PC-9 (cell line): ENCODE results near the gene TPTE2. TPM values are rescaled to one million over a fixed set of nuclear protein-coding genes. Genes with fewer than 3 reads are reported as not detected.

Source experiments
- BruUV-seq: library from RNA; stranded (reverse); fragments of 400-500 nt; replicated peaks from 2 replicates; lab custom pipeline; 2021; lab: Mats Ljungman, UMichigan
- CTCF ChIA-PET: fragments of 300-600 bp; sonication (Branson Sonifier 250); formaldehyde crosslinking; loops from one replicate; lab custom pipeline; 2022; ENCODE audit warnings: antibody characterized with exemption; lab: Charles Lee
- POLR2A ChIA-PET: fragments of 300-600 bp; sonication (Branson Sonifier 250); formaldehyde crosslinking; loops from one replicate; lab custom pipeline; 2022; ENCODE audit warnings: antibody characterized with exemption; ENCODE audit not compliant: unreplicated experiment; lab: Charles Lee
- DNase-seq, 2 experiments: peaks; one replicate each; pipeline versions ENCODE4 v3.0.0 to v3.0.0-alpha.2; 2015 to 2022; ENCODE audit warnings: mixed read lengths in 1 of 2
- H2AFZ ChIP-seq: fragments of 200-600 bp; sonication (generic); 2 replicates; pipeline ENCODE4 v1.8.1; 2017; ENCODE audit warnings: antibody characterized with exemption
- H3F3A ChIP-seq: fragments of 200-600 bp; sonication (generic); 2 replicates; pipeline ENCODE4 v1.8.1; 2017; ENCODE audit warnings: antibody characterized with exemption, mild to moderate bottlenecking, low read depth; ENCODE audit not compliant: insufficient read depth
- H3K27ac ChIP-seq: fragments of 200-600 bp; sonication (generic); 2 replicates; pipeline ENCODE4 v1.6.1; 2016; ENCODE audit warnings: mixed run types
- H3K27me3 ChIP-seq: fragments of 200-600 bp; sonication (generic); 2 replicates; pipeline ENCODE4 v1.6.1; 2016; ENCODE audit warnings: low read depth, mixed run types; ENCODE audit not compliant: insufficient read depth
- H3K36me3 ChIP-seq: fragments of 200-600 bp; sonication (generic); 2 replicates; pipeline ENCODE4 v1.6.1; 2016; ENCODE audit warnings: low read depth, mixed run types
- H3K4me1 ChIP-seq: fragments of 200-600 bp; sonication (generic); replicated peaks from 2 replicates; pipeline ENCODE4 v1.6.1; 2016; ENCODE audit warnings: mixed run types; ENCODE audit not compliant: insufficient read depth
- H3K4me2 ChIP-seq: fragments of 200-600 bp; sonication (generic); 2 replicates; pipeline ENCODE4 v1.6.1; 2017; ENCODE audit warnings: mixed run types
- H3K4me3 ChIP-seq: fragments of 200-600 bp; sonication (generic); 2 replicates; pipeline ENCODE4 v1.6.1; 2016; ENCODE audit warnings: mixed run types
- H3K79me2 ChIP-seq: fragments of 200-600 bp; sonication (generic); 2 replicates; pipeline ENCODE4 v1.6.1; 2017; ENCODE audit warnings: low read depth, mixed run types
- H3K9me2 ChIP-seq: fragments of 200-600 bp; sonication (generic); 2 replicates; pipeline ENCODE4 v1.8.1; 2017; ENCODE audit warnings: mild to moderate bottlenecking; ENCODE audit not compliant: insufficient read depth
- H3K9me3 ChIP-seq: fragments of 200-600 bp; sonication (generic); 2 replicates; pipeline ENCODE4 v1.8.1; 2016; ENCODE audit warnings: low read depth; ENCODE audit not compliant: insufficient read depth
- H4K20me1 ChIP-seq: fragments of 200-600 bp; sonication (generic); 2 replicates; pipeline ENCODE4 v1.8.1; 2017; ENCODE audit not compliant: insufficient read depth
- EZH2 ChIP-seq: fragments of 200-600 bp; sonication (generic); IDR thresholded peaks from 2 replicates; pipeline ENCODE4 v1.8.0; 2017; ENCODE audit warnings: antibody characterized with exemption, low read depth
- intact Hi-C: fragments of 100-400 bp; cut with micrococcal nuclease; formaldehyde crosslinking; loops from one replicate; pipeline ENCODE4 v1.10.0; 2022; ENCODE audit not compliant: unreplicated experiment
- total RNA-seq: library from RNA; stranded (reverse); gene quantifications from 2 replicates; pipeline ENCODE4 v1.2.3, GENCODE V29; 2021
- TF ChIP-seq, protein P1 (sequence below): fragments of 200-600 bp; sonication (generic); conservative IDR thresholded peaks from 2 replicates; pipeline ENCODE4 v1.6.1; 2017; ENCODE audit warnings: mixed run types, antibody characterized with exemption, mild to moderate bottlenecking, moderate library complexity

Gene TPTE2
- total RNA-seq, 1 experiment from 2014 or later = not detected

DNA sequence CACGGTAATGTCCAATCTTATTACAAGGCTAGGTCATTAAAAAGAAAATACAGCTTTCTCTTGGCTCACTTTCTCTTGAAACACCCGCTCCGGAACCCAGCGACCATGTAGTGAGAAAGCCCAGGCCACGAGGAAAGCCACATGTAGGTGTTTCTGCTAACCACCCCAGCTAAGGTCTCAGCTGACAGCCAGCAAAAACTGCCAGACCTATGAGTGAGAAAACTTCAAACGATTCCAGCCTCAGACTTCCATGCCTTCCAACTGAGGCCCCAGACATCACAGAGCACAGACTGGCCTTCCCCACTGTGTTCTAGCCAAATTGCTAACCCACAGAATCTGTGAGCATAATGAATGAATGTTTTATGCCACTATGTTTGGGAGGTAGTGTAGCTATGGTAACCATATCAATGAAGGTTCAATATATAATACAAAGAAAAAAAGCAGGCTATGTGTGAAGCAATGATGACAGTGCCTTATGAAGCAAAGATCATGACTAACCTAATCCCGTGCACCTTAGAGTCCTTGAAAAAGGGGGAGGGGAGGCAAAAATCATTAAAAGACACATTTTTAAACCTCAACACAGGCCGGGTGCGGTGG is 11.9 kb upstream of the TPTE2 start:
- no peak for TF ChIP-seq EZH2
- TF ChIP-seq, protein P1, sequence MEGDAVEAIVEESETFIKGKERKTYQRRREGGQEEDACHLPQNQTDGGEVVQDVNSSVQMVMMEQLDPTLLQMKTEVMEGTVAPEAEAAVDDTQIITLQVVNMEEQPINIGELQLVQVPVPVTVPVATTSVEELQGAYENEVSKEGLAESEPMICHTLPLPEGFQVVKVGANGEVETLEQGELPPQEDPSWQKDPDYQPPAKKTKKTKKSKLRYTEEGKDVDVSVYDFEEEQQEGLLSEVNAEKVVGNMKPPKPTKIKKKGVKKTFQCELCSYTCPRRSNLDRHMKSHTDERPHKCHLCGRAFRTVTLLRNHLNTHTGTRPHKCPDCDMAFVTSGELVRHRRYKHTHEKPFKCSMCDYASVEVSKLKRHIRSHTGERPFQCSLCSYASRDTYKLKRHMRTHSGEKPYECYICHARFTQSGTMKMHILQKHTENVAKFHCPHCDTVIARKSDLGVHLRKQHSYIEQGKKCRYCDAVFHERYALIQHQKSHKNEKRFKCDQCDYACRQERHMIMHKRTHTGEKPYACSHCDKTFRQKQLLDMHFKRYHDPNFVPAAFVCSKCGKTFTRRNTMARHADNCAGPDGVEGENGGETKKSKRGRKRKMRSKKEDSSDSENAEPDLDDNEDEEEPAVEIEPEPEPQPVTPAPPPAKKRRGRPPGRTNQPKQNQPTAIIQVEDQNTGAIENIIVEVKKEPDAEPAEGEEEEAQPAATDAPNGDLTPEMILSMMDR = no peak
- H3K27ac ChIP-seq = no peak overlapping the region
- peaks cover 18% of the 10 kb centered on the region; the same call in 1 of the 2 replicates for H3K27me3 ChIP-seq
- H3F3A ChIP-seq = no peaks in the 10 kb centered on the region
- H3K79me2 ChIP-seq = no peaks in the 10 kb centered on the region
- no peaks in the 10 kb centered on the region for H3K9me2 ChIP-seq
- H4K20me1 ChIP-seq = no peaks in the 10 kb centered on the region
- BruUV-seq = no TSS peak
- CTCF ChIA-PET = no interaction called here
- H3K9me3 ChIP-seq = no peaks in the 10 kb centered on the region
- DNase-seq = no peak
- H3K4me3 ChIP-seq = no peak overlapping the region
- intact Hi-C loops = no loop called here
- POLR2A ChIA-PET = no interaction called here
- no peaks in the 10 kb centered on the region for H3K4me1 ChIP-seq
- H3K4me2 ChIP-seq = no peak overlapping the region
- no peaks in the 10 kb centered on the region for H3K36me3 ChIP-seq
- no peak overlapping the region for H2AFZ ChIP-seq

DNA sequence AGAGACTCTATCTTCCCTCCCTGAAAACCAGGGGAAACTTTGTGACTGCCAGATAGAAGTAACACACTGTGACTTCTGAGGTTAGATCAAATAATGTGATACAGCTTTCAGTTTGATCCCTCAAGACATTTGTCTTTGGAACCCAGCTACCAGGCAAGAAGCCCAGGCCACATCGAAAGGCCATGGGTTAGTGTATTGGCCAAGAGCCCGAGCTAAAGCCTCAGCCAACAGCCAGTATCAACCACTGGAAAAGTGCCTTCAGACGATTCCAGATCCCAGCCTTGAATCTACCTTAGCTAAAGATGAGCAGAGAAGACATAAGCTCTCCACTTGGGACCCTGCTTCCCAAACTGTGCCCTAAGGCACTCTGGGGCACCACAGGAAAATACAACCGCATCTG is 10.9 kb upstream of the TPTE2 start:
- Histone ChIP-seq H3K4me1 (no peaks in the 10 kb centered on the region), H3K4me2 (no peak overlapping the region), H3F3A (no peaks in the 10 kb centered on the region), H3K27me3 (peaks cover 18% of the 10 kb centered on the region; the same call in 1 of the 2 replicates), H3K36me3 (no peaks in the 10 kb centered on the region), H3K9me2 (no peaks in the 10 kb centered on the region), H3K4me3 (no peak overlapping the region), H4K20me1 (no peaks in the 10 kb centered on the region), H2AFZ (no peak overlapping the region), H3K79me2 (no peaks in the 10 kb centered on the region), H3K9me3 (no peaks in the 10 kb centered on the region), H3K27ac (no peak overlapping the region)
- POLR2A ChIA-PET = no interaction called here
- intact Hi-C loops = no loop called here
- no TSS peak for BruUV-seq
- no peak for DNase-seq
- TF ChIP-seq EZH2 = no peak
- TF ChIP-seq, protein P1 = no peak
- CTCF ChIA-PET = no interaction called here

DNA sequence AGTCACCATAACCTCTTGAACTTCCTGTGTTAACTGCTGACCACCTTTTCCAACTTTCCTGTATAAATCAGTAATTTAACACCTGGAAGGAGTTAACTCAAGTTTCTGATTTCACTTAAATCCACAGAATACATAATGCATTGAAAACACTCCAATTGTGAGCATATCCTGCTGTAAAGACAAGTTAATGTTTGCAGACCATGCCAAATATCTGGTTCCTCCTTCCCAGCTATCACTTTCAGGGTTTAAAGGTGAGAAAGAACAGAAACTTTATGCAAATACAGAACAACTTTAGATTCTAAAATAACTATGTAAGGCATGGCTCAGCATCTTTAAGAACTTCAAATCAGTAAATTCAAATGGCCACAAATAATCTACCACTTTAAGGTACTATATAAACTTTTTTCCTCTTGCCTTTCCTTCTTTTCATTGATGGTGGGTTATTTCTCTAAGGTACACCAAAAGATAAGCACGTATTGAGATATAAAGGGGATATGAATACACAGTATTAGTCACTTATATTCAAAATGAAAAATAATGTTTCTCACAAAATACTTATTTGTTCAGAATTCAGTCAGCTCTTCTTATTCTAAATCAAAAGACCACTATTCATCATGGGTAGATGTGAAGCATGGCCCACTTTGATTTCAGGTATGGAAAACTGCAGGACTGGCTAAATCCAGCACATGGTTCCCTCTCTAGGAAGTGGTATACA is 6.6 kb upstream of the TPTE2 start:
- ChIA-PET POLR2A (no interaction called here), CTCF (no interaction called here)
- no peaks in the 10 kb centered on the region for H3K79me2 ChIP-seq
- H3K9me3 ChIP-seq = no peaks in the 10 kb centered on the region
- H3K36me3 ChIP-seq = no peaks in the 10 kb centered on the region
- no peak overlapping the region for H3K27ac ChIP-seq
- no peaks in the 10 kb centered on the region for H4K20me1 ChIP-seq
- TF ChIP-seq, protein P1 = no peak
- TF ChIP-seq EZH2 = no peak
- intact Hi-C loops = no loop called here
- no TSS peak for BruUV-seq
- no peak overlapping the region for H3K4me3 ChIP-seq
- H2AFZ ChIP-seq = no peak overlapping the region
- no peak for DNase-seq
- no peaks in the 10 kb centered on the region for H3F3A ChIP-seq
- H3K4me2 ChIP-seq = no peak overlapping the region
- H3K9me2 ChIP-seq = no peaks in the 10 kb centered on the region
- no peaks in the 10 kb centered on the region for H3K4me1 ChIP-seq
- H3K27me3 ChIP-seq = no peaks in the 10 kb centered on the region
